Neural cell (in vitro differentiated cells): Measurements from ENCODE around the gene FGF1. TPM values are rescaled to one million over a fixed set of nuclear protein-coding genes. Genes with fewer than 3 reads are reported as not detected.
A peak's percentile ranks its signal among the peaks of the same experiment; 100 is the strongest.

Experiments
- H2AFZ ChIP-seq: fragments of 200-600, 300-800 bp; sonication (generic), shearing (Covaris generic); 2 replicates; pipeline ENCODE4 v1.6.0; 2014; ENCODE audit warnings: low read depth, mild to moderate bottlenecking, antibody characterized with exemption, low read length, moderate library complexity
- H3F3A ChIP-seq: fragments of 200-600 bp; shearing (Covaris generic); 2 replicates; pipeline ENCODE4 v1.6.1; 2016; ENCODE audit warnings: mild to moderate bottlenecking, moderate library complexity, mixed read lengths, antibody characterized with exemption, low read length; ENCODE audit not compliant: insufficient read depth, poor library complexity, severe bottlenecking
- H3K27ac ChIP-seq: fragments of 200-600, 300-800 bp; sonication (generic), shearing (Covaris generic); 2 replicates; pipeline ENCODE4 v1.5.1; 2014; ENCODE audit warnings: mild to moderate bottlenecking, low read length, moderate library complexity
- H3K27me3 ChIP-seq: fragments of 300-800, 200-600 bp; sonication (generic), shearing (Covaris generic); 2 replicates; pipeline ENCODE4 v1.6.0; 2014; ENCODE audit warnings: mild to moderate bottlenecking, low read depth, low read length, moderate library complexity; ENCODE audit not compliant: insufficient read depth
- H3K36me3 ChIP-seq: fragments of 300-800, 200-600 bp; sonication (generic), shearing (Covaris generic); 2 replicates; pipeline ENCODE4 v1.5.1; 2014; ENCODE audit warnings: mild to moderate bottlenecking, antibody characterized with exemption, low read length, moderate library complexity; ENCODE audit not compliant: insufficient read depth
- H3K4me2 ChIP-seq: fragments of 300-800, 200-600 bp; sonication (generic), shearing (Covaris generic); 2 replicates; pipeline ENCODE4 v1.6.0; 2014; ENCODE audit warnings: mild to moderate bottlenecking, low read length
- H3K4me3 ChIP-seq: fragments of 300-800, 200-600 bp; sonication (generic), shearing (Covaris generic); 2 replicates; pipeline ENCODE4 v1.5.1; 2014; ENCODE audit warnings: mild to moderate bottlenecking, low read length, moderate library complexity
- H3K79me2 ChIP-seq: fragments of 200-600 bp; shearing (Covaris generic); replicated peaks from 2 replicates; pipeline ENCODE4 v1.6.0; 2014; ENCODE audit warnings: mild to moderate bottlenecking, low read length, moderate library complexity; ENCODE audit not compliant: insufficient read depth
- H3K9ac ChIP-seq: fragments of 300-800, 200-600 bp; sonication (generic), shearing (Covaris generic); 2 replicates; pipeline ENCODE4 v1.6.1; 2016; ENCODE audit warnings: mild to moderate bottlenecking, low read length, mixed read lengths
- H3K9me2 ChIP-seq: fragments of 200-600 bp; shearing (Covaris generic); 2 replicates; pipeline ENCODE4 v1.6.1; 2016; ENCODE audit warnings: mild to moderate bottlenecking, low read length, mixed read lengths; ENCODE audit not compliant: insufficient read depth
- H3K9me3 ChIP-seq: fragments of 200-600, 300-800 bp; sonication (generic), shearing (Covaris generic); 2 replicates; pipeline ENCODE4 v1.6.1; 2016; ENCODE audit warnings: mild to moderate bottlenecking, mixed run types, low read length, moderate library complexity, mixed read lengths
- H4K20me1 ChIP-seq: fragments of 200-600 bp; shearing (Covaris generic); 2 replicates; pipeline ENCODE4 v1.6.1; 2016; ENCODE audit warnings: mild to moderate bottlenecking, mixed run types; ENCODE audit not compliant: insufficient read depth
- EP300 ChIP-seq: fragments of 450-650 bp; conservative IDR thresholded peaks from 2 replicates; pipeline ENCODE4 v1.6.1; 2014; ENCODE audit warnings: antibody characterized with exemption, mild to moderate bottlenecking, moderate library complexity; ENCODE audit not compliant: poor library complexity, severe bottlenecking
- EZH2 ChIP-seq: fragments of 200-600, 300-800 bp; shearing (Covaris generic), sonication (generic); IDR thresholded peaks from 2 replicates; pipeline ENCODE4 v1.6.1; 2014; ENCODE audit warnings: antibody characterized with exemption, low read length, borderline replicate concordance, mild to moderate bottlenecking; ENCODE audit not compliant: insufficient read depth, poor library complexity, severe bottlenecking
- MXI1 ChIP-seq: fragments of 450-650 bp; conservative IDR thresholded peaks from 2 replicates; pipeline ENCODE4 v1.6.1; 2014; ENCODE audit warnings: antibody characterized with exemption, mild to moderate bottlenecking; ENCODE audit not compliant: poor library complexity, severe bottlenecking
- POLR2AphosphoS5 ChIP-seq: IDR thresholded peaks from 2 replicates; pipeline ENCODE4 v1.6.1; 2012
- RAD21 ChIP-seq: fragments of 450-650 bp; conservative IDR thresholded peaks from 2 replicates; pipeline ENCODE4 v1.6.1; 2014; ENCODE audit warnings: antibody characterized with exemption, mild to moderate bottlenecking, moderate library complexity
- SMC3 ChIP-seq: fragments of 450-650 bp; conservative IDR thresholded peaks from 2 replicates; pipeline ENCODE4 v1.6.1; 2014; ENCODE audit warnings: antibody characterized with exemption, mild to moderate bottlenecking, moderate library complexity; ENCODE audit not compliant: poor library complexity
- TAF1 ChIP-seq: IDR thresholded peaks from 2 replicates; pipeline ENCODE4 v1.6.1; 2012; ENCODE audit warnings: low read depth
- polyA plus RNA-seq: library from polyadenylated mRNA; depleted of rRNA; stranded (reverse); fragments of >200 nt; gene quantifications from 2 replicates; pipeline ENCODE4 v1.2.3, GENCODE V29; 2014
- TF ChIP-seq, protein P1 (sequence below): fragments of 450-650 bp; IDR thresholded peaks from 2 replicates; pipeline ENCODE4 v1.5.1; 2014; ENCODE audit warnings: antibody characterized with exemption, mild to moderate bottlenecking, moderate library complexity; ENCODE audit not compliant: poor library complexity, severe bottlenecking
- TF ChIP-seq, protein P2 (sequence below): IDR thresholded peaks from 2 replicates; pipeline ENCODE4 v1.6.1; 2012; ENCODE audit warnings: borderline replicate concordance

FGF1 gene
- polyA plus RNA-seq, 1 donor from 2014 or later: not detected

- Histone ChIP-seq H4K20me1 (no peaks in the 10 kb centered on the region), H3K79me2 (no peaks in the 10 kb centered on the region), H3K9ac (no peak overlapping the region), H3K36me3 (no peaks in the 10 kb centered on the region), H3K27ac (no peak overlapping the region), H3K27me3 (no peaks in the 10 kb centered on the region), H3F3A (no peaks in the 10 kb centered on the region), H3K9me2 (no peaks in the 10 kb centered on the region), H3K9me3 (no peaks in the 10 kb centered on the region), H3K4me3 (no peak overlapping the region), H3K4me2 (no peak overlapping the region), H2AFZ (no peak overlapping the region)
- TF ChIP-seq EZH2 (no peak), POLR2AphosphoS5 (no peak), RAD21 (no peak), TAF1 (no peak), MXI1 (no peak), EP300 (no peak), SMC3 (no peak)
- TF ChIP-seq, protein P1, sequence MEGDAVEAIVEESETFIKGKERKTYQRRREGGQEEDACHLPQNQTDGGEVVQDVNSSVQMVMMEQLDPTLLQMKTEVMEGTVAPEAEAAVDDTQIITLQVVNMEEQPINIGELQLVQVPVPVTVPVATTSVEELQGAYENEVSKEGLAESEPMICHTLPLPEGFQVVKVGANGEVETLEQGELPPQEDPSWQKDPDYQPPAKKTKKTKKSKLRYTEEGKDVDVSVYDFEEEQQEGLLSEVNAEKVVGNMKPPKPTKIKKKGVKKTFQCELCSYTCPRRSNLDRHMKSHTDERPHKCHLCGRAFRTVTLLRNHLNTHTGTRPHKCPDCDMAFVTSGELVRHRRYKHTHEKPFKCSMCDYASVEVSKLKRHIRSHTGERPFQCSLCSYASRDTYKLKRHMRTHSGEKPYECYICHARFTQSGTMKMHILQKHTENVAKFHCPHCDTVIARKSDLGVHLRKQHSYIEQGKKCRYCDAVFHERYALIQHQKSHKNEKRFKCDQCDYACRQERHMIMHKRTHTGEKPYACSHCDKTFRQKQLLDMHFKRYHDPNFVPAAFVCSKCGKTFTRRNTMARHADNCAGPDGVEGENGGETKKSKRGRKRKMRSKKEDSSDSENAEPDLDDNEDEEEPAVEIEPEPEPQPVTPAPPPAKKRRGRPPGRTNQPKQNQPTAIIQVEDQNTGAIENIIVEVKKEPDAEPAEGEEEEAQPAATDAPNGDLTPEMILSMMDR: no peak
- TF ChIP-seq, protein P2, sequence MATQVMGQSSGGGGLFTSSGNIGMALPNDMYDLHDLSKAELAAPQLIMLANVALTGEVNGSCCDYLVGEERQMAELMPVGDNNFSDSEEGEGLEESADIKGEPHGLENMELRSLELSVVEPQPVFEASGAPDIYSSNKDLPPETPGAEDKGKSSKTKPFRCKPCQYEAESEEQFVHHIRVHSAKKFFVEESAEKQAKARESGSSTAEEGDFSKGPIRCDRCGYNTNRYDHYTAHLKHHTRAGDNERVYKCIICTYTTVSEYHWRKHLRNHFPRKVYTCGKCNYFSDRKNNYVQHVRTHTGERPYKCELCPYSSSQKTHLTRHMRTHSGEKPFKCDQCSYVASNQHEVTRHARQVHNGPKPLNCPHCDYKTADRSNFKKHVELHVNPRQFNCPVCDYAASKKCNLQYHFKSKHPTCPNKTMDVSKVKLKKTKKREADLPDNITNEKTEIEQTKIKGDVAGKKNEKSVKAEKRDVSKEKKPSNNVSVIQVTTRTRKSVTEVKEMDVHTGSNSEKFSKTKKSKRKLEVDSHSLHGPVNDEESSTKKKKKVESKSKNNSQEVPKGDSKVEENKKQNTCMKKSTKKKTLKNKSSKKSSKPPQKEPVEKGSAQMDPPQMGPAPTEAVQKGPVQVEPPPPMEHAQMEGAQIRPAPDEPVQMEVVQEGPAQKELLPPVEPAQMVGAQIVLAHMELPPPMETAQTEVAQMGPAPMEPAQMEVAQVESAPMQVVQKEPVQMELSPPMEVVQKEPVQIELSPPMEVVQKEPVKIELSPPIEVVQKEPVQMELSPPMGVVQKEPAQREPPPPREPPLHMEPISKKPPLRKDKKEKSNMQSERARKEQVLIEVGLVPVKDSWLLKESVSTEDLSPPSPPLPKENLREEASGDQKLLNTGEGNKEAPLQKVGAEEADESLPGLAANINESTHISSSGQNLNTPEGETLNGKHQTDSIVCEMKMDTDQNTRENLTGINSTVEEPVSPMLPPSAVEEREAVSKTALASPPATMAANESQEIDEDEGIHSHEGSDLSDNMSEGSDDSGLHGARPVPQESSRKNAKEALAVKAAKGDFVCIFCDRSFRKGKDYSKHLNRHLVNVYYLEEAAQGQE: no peak
Observed at GRCh38 chr5:142561029-142561428, 124.9 kb downstream of the FGF1 start.

GRCh38 chr5:142552107-142552506, 133.8 kb downstream of the FGF1 start:
- no peaks in the 10 kb centered on the region for H4K20me1 ChIP-seq
- no peak overlapping the region for H2AFZ ChIP-seq
- H3K9ac ChIP-seq: no peak overlapping the region
- H3K9me3 ChIP-seq: no peaks in the 10 kb centered on the region
- peaks cover 7% of the 10 kb centered on the region for H3K27me3 ChIP-seq
- H3K4me3 ChIP-seq: peak overlapping the region; percentile 59
- H3K4me2 ChIP-seq: peak overlapping the region; percentile 27
- TF ChIP-seq, protein P1: no peak
- TF ChIP-seq SMC3 (no peak), POLR2AphosphoS5 (no peak), TAF1 (no peak), MXI1 (no peak)
- no peak overlapping the region for H3K27ac ChIP-seq
- H3K79me2 ChIP-seq: no peaks in the 10 kb centered on the region
- no peaks in the 10 kb centered on the region for H3F3A ChIP-seq
- no peaks in the 10 kb centered on the region for H3K36me3 ChIP-seq
- H3K9me2 ChIP-seq: no peaks in the 10 kb centered on the region
